Measurements from ENCODE around the gene PADI3. TPM values are rescaled to one million over a fixed set of nuclear protein-coding genes. Genes with fewer than 3 reads are reported as not detected.

The PADI3 gene
- total RNA-seq, 4 donors from 2014 or later: not detected

DNA sequence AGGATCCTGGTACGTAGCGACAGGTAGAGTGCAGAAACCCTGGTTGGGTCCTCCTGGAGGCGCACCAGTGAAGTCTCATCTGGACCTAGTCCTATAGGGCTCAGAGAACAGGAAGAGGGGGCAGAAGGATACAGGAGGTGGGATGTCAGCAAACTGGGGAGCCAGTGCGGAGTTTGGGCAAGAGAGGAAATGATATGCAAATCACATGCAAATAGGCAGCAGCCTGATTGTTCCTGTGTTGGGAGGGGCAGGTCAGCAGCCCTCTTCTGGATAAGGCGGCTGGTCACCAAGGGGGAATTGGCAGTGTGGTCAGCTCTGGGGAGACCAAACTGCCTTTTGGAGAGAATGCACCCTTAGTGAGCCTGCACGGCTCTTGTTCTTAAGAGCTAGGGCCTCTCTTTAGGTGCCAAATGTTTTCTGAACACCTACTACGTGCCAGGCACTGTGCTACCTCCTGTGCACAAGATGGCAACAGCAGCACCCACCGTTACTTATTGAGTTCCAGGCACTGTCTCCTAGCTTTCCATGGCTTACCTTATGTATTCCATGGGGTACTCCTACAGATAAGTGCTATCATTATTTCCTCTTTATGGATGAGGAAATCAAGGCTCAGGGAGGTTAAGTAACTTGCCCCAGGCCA is 18.1 kb upstream of the PADI3 start:
- TF ChIP-seq, protein P1, sequence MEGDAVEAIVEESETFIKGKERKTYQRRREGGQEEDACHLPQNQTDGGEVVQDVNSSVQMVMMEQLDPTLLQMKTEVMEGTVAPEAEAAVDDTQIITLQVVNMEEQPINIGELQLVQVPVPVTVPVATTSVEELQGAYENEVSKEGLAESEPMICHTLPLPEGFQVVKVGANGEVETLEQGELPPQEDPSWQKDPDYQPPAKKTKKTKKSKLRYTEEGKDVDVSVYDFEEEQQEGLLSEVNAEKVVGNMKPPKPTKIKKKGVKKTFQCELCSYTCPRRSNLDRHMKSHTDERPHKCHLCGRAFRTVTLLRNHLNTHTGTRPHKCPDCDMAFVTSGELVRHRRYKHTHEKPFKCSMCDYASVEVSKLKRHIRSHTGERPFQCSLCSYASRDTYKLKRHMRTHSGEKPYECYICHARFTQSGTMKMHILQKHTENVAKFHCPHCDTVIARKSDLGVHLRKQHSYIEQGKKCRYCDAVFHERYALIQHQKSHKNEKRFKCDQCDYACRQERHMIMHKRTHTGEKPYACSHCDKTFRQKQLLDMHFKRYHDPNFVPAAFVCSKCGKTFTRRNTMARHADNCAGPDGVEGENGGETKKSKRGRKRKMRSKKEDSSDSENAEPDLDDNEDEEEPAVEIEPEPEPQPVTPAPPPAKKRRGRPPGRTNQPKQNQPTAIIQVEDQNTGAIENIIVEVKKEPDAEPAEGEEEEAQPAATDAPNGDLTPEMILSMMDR (IDR thresholded peaks at IDR 0.05): no peak
- WGBS, 2 donors (ENCODE audit: low coverage in 1 of 2): 81 to 100% methylated on average over 2 to 8 of the region's 8 CpGs
- no peaks in the 10 kb centered on the region for H3K36me3 ChIP-seq
- in situ Hi-C loops (cut with MboI; ENCODE audit: low pct_ligation_motif_present in 1 of 4, low pct_unique_long_range_greater_than_20kb in 1 of 4, low sequenced_read_pairs in 3 of 4): loop anchor here in 2 of 4 donors (5.0 to 10.0 kb wide), 2 partner anchors 103 to 106 kb away; no protein-coding TSS in a partner anchor
- H3K4me1 ChIP-seq: peaks cover 13 to 45% (median 35%) of the 10 kb centered on the region in 4 donors
- no peak for DNase-seq
- intact Hi-C loops (cut with DNase I; ENCODE audit: low total_unique reads): no loop called here
- no peak overlapping the region for H3K4me3 ChIP-seq
- H3K27me3 ChIP-seq: no peaks in the 10 kb centered on the region
- H3K27ac ChIP-seq: no peak overlapping the region
- H3K9me3 ChIP-seq: no peaks in the 10 kb centered on the region

DNA sequence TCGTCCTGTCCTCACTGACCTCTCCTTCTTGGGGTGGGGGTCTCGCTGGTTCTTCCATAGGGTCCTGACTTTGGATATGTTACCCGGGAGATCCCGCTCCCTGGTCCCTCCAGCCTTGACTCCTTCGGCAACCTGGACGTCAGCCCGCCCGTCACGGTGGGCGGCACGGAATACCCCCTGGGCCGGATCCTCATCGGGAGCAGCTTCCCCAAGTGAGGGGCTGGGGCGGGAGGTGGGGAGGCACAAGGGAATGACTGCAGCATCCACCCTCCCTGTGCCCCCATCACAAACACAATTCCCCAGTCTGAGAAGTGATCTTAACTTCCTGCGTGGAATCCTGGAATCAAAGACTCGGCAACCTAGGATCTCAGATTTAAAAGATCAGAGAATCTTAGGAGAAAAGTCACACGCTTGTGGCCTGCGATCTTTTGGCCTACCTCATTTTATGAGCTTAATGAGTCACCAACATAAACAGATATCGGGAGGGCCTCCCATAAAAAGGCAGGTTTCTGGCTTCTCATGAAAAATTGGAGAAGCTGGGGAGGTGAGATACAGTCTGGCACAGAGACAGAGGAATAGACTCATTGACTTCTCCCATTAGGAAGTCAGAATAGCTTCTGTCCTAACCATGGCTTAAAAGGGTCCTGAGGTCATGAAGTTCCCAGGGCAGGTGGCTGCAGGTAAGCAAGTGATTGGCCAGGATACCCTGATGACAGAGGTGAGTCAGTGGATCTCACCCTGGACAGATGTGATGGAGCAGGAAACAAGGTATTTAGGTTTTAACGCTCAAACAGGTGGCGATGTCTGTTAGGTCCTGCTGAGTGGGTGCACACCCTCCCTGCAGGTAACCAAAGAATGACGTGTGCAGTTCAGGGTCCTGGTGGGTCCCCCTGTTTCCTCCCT is 15.9 kb upstream of the PADI3 start:
- intact Hi-C loops (cut with DNase I; ENCODE audit: low total_unique reads): no loop called here
- no peaks in the 10 kb centered on the region for H3K9me3 ChIP-seq
- peak; percentile 31 for DNase-seq
- peaks cover 13 to 46% (median 33%) of the 10 kb centered on the region in 4 donors for H3K4me1 ChIP-seq
- H3K4me3 ChIP-seq: no peak overlapping the region
- H3K36me3 ChIP-seq: no peaks in the 10 kb centered on the region
- in situ Hi-C loops (cut with MboI; ENCODE audit: low pct_ligation_motif_present in 1 of 4, low pct_unique_long_range_greater_than_20kb in 1 of 4, low sequenced_read_pairs in 3 of 4): loop anchor here in 2 of 4 donors (5.0 to 10.0 kb wide), 2 partner anchors 106 to 108 kb away; no protein-coding TSS in a partner anchor
- no peaks in the 10 kb centered on the region for H3K27me3 ChIP-seq
- TF ChIP-seq POLR2A (IDR thresholded peaks at IDR 0.05): no peak
- TF ChIP-seq POLR2AphosphoS5 (IDR thresholded peaks at IDR 0.05): peak in 1 of 3 donors; percentile 24
- no peak for TF ChIP-seq EP300 (IDR thresholded peaks at IDR 0.05; ENCODE audit: low read depth)
- TF ChIP-seq, protein P1 (IDR thresholded peaks at IDR 0.05): no peak
- H3K27ac ChIP-seq: peak overlapping the region; percentile 41 to 79 (median 58)
- 45 to 58% methylated on average over 7 to 22 of the region's 22 CpGs for WGBS, 2 donors (ENCODE audit: low coverage in 1 of 2)

DNA sequence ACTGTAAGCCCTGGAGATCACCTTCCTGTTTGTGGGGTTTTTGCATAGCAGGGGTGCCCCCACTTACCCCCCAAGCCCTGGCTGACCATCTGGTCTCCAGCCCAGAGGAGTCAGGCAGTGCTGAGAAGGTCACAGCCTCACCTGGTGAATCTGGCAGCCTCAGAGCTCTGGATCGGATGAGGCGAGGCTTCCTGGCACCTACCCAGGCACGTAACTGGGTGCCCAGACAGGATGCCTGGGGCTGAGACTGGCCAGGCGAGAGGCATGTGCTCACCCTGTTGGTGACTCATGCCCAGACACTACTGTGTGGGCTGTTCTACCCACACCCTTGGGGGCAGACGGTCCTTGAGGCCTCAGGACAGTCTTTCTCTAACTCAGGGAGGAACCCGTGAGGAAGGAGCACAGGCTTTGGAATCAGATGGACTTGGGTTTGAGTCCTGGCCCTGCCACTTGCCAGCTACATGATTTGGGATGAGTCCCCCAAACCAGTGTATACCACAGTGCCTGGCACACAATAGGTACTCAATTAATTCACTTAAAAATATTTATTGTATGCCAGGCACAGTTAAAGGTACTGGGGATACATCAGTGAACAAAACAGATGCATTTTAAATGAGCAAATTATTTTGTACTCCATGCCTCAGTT is 15.1 kb upstream of the PADI3 start:
- no peaks in the 10 kb centered on the region for H3K27me3 ChIP-seq
- intact Hi-C loops (cut with DNase I; ENCODE audit: low total_unique reads) (no loop called here), in situ Hi-C loops (cut with MboI; ENCODE audit: low pct_ligation_motif_present in 1 of 4, low pct_unique_long_range_greater_than_20kb in 1 of 4, low sequenced_read_pairs in 3 of 4) (loop anchor here in 2 of 4 donors (5.0 to 10.0 kb wide), 2 partner anchors 106 to 109 kb away; no protein-coding TSS in a partner anchor)
- H3K36me3 ChIP-seq: no peaks in the 10 kb centered on the region
- H3K9me3 ChIP-seq: no peaks in the 10 kb centered on the region
- DNase-seq: peak; percentile 88
- 24% methylated on average over 6 of the region's 6 CpGs; no CpG with 5 or more reads in 1 of the 2 donors for WGBS, 2 donors (ENCODE audit: low coverage in 1 of 2)
- H3K4me1 ChIP-seq: peaks cover 13 to 42% (median 32%) of the 10 kb centered on the region in 4 donors
- TF ChIP-seq POLR2AphosphoS5 (IDR thresholded peaks at IDR 0.05) (peak in 2 of 3 donors; percentile 17 to 60), EP300 (IDR thresholded peaks at IDR 0.05; ENCODE audit: low read depth) (no peak)
- no peak overlapping the region for H3K4me3 ChIP-seq
- H3K27ac ChIP-seq: peak overlapping the region; percentile 41 to 79 (median 58)

- Histone ChIP-seq H3K9me3 (no peaks in the 10 kb centered on the region), H3K36me3 (no peaks in the 10 kb centered on the region), H3K4me1 (peaks cover 13 to 37% (median 27%) of the 10 kb centered on the region in 4 donors), H3K27ac (peak overlapping the region in 1 of 4 donors; percentile 79), H3K27me3 (no peaks in the 10 kb centered on the region), H3K4me3 (no peak overlapping the region)
- in situ Hi-C loops (cut with MboI; ENCODE audit: low pct_ligation_motif_present in 1 of 4, low pct_unique_long_range_greater_than_20kb in 1 of 4, low sequenced_read_pairs in 3 of 4): loop anchor here in 2 of 4 donors (5.0 to 10.0 kb wide), 2 partner anchors 107 to 110 kb away; no protein-coding TSS in a partner anchor
- intact Hi-C loops (cut with DNase I; ENCODE audit: low total_unique reads): no loop called here
- no peak for DNase-seq
- TF ChIP-seq, protein P1 (IDR thresholded peaks at IDR 0.05): no peak
- TF ChIP-seq POLR2AphosphoS5 (IDR thresholded peaks at IDR 0.05) (no peak), POLR2A (IDR thresholded peaks at IDR 0.05) (no peak)
- WGBS, 2 donors (ENCODE audit: low coverage in 1 of 2): 85 to 100% methylated on average over 1 of the region's 1 CpG
Measured at GRCh38 chr1:17234405-17234804, 14.5 kb upstream of the PADI3 start.
